Natural killer cell treated with Interleukin-12 subunit alpha and Interleukin-12 subunit beta and Interleukin-15 and Interleukin-18, amount 100 ng/mL, for 72 hours (primary cell): ENCODE data around the gene PLA2G4E. TPM values are rescaled to one million over a fixed set of nuclear protein-coding genes. Genes with fewer than 3 reads are reported as not detected.

Source experiments
- ATAC-seq, 2 donors: fragments of 150-1000 bp; cut with Tn5 transposase in 1 of 2; sonication (Bioruptor Pico), chemical (Tn5 transposase) in 1 of 2; 2 replicates each; pipeline ENCODE4 v1.10.0; 2021
- DNase-seq: peaks from one replicate; pipeline ENCODE4 v3.0.0; 2022; ENCODE audit warnings: low spot score
- H3K27ac Mint-ChIP-seq, 2 donors: 1 replicate in 1 of 2; 2 replicates in 1 of 2; pipeline ENCODE4 v1.8.0; 2022; ENCODE audit warnings: mixed read lengths in 2 of 2, mild to moderate bottlenecking in 1 of 2, moderate library complexity in 1 of 2
- H3K27me3 Mint-ChIP-seq, 2 donors: 1 replicate in 1 of 2; 2 replicates in 1 of 2; pipeline ENCODE4 v1.8.0; 2022; ENCODE audit warnings: mixed read lengths in 2 of 2
- H3K36me3 Mint-ChIP-seq: one replicate; pipeline ENCODE4 v1.8.0; 2022; ENCODE audit warnings: mixed read lengths
- H3K4me1 Mint-ChIP-seq, 2 donors: 1 replicate in 1 of 2; 2 replicates in 1 of 2; pipeline ENCODE4 v1.8.0; 2022; ENCODE audit warnings: low read depth in 2 of 2, mixed read lengths in 2 of 2, mild to moderate bottlenecking in 1 of 2
- H3K4me3 Mint-ChIP-seq: one replicate; pipeline ENCODE4 v1.8.0; 2022; ENCODE audit warnings: mixed read lengths
- H3K9me3 Mint-ChIP-seq: 2 replicates; pipeline ENCODE4 v1.8.0; 2022; ENCODE audit warnings: mixed read lengths
- total RNA-seq, 2 donors: library from RNA; stranded (reverse); gene quantifications; one replicate each; pipeline ENCODE4 v1.2.3, GENCODE V29; 2022

The PLA2G4E gene
- total RNA-seq, 2 donors from 2014 or later, result not detected

DNA sequence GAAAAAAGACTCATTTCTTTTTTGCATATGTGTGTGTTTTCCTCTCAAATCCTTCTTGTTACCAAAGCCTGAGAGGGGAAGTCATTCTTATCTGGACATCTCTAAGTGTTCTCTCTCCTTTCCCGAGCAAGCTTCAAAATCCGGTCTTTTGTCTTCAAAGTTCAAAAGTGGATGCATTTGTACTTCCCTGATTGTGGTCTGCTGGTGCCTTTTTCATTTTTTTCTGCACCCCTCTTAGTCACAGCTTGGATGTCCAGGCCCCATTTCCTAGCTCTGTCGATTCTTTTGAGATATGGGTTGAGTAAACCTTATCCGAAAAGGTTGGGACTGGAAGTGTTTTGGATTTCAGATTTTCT lies 83.3 kb downstream of the PLA2G4E start:
- DNase-seq (no peak), ATAC-seq (no peak)
- no peaks in the 10 kb centered on the region for H3K27me3 Mint-ChIP-seq
- peaks cover 48 to 49% of the 10 kb centered on the region in 2 donors for H3K4me1 Mint-ChIP-seq
- H3K9me3 Mint-ChIP-seq, result no peaks in the 10 kb centered on the region
- H3K4me3 Mint-ChIP-seq, result peak overlapping the region; percentile 83
- H3K36me3 Mint-ChIP-seq, result peaks cover 10% of the 10 kb centered on the region
- peak overlapping the region; percentile 97 to 99 for H3K27ac Mint-ChIP-seq

DNA sequence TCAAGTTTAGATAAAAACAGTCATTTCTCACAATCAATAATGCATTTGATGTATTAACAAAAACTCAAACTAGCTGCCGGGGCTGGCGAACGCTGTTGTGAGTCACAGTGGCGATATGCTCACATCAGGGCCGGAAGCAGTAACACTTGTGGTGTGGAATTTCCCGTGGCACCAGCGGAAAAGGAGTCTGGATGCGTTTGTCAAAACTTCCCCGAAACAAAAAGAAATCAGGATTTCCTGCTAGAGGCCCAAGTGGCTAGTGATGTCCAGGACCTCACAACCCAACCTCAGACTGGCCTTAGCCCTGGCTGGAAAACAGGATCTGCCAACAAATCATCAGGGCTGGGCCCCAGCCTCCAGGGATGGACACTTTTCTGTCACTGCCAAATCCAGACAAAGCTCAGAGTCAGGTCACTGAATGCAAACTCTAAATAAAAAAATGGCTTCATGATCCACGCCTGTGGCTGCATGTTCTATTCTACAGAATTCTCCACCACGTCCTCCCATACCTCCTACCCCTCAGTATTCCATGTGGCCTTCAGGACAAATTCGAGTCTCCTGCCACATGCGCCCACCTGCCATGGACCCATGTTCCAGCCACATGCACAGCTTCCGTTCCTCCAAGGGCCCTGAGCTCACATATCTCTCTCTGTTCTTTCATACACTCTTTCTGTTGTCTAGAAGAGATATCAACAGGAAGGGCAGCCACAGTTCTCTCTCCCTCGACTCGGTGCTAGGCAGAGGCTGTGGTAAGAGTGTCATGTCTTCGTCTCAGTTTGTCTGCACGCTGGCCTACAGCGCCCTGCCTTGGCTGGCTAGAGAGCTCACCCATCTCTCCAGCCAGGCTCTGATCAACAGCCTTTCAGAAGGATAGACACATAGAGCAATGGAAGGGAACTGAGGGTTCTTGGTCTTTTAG lies 83.9 kb downstream of the PLA2G4E start:
- peak overlapping the region; percentile 97 to 99 for H3K27ac Mint-ChIP-seq
- H3K4me3 Mint-ChIP-seq, result peak overlapping the region; percentile 83
- H3K9me3 Mint-ChIP-seq, result no peaks in the 10 kb centered on the region
- H3K27me3 Mint-ChIP-seq, result no peaks in the 10 kb centered on the region
- DNase-seq (peak; percentile 77), ATAC-seq (peak; percentile 79 to 81)
- peaks cover 48 to 49% of the 10 kb centered on the region in 2 donors for H3K4me1 Mint-ChIP-seq
- peaks cover 10% of the 10 kb centered on the region for H3K36me3 Mint-ChIP-seq

DNA sequence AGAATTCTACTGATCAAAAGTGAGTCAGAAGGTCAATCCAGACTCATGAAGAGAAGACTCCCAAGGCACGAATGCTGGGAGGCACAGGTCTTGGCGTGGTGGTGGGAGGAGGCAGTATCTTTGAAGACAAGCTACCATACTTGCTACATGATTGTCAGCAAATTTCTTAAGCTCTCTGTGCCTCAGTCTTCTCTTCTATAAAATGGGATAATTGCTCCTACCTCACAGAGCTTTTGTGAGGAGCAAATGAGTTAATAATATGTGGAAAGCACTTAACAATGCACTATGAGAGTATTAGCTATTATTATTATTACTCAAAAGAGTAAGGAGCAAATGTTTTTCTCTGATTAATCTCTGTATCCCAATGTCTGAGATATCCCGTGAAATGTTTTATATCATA lies 84.7 kb downstream of the PLA2G4E start:
- peaks cover 48% of the 10 kb centered on the region in 2 donors for H3K4me1 Mint-ChIP-seq
- peaks cover 9% of the 10 kb centered on the region for H3K36me3 Mint-ChIP-seq
- DNase-seq (no peak), ATAC-seq (no peak)
- peak overlapping the region; percentile 83 for H3K4me3 Mint-ChIP-seq
- no peaks in the 10 kb centered on the region for H3K9me3 Mint-ChIP-seq
- H3K27ac Mint-ChIP-seq, result peak overlapping the region; percentile 97 to 99
- no peaks in the 10 kb centered on the region for H3K27me3 Mint-ChIP-seq

DNA sequence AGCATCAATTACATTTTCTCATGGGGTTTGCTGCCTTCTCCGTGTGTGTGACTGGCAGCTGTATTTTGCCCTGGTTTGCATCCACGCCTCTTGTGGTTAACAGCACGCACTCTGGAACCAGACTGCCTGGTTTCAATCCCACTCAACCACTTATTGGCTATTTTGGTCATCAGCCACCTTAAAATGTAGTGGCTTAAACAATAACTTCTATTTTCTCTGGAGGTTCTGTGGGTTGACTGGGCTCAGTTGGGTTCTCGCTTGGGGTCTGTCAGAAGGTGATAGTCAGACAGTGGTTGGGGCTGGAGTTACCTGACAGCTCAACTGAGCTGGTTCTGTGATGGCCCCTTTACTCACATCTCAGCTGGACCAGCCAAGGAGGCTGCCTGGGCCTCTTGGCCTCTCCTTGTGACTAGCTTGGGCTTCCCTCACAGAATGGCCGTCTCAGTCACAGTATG lies 85.2 kb downstream of the PLA2G4E start:
- ATAC-seq (peak; percentile 32 to 71), DNase-seq (peak; percentile 65)
- Mint-ChIP-seq H3K4me3 (peak overlapping the region; percentile 83), H3K36me3 (peaks cover 4% of the 10 kb centered on the region), H3K27me3 (no peaks in the 10 kb centered on the region), H3K9me3 (no peaks in the 10 kb centered on the region), H3K4me1 (peaks cover 43 to 44% of the 10 kb centered on the region in 2 donors), H3K27ac (peak overlapping the region; percentile 97 to 99)

DNA sequence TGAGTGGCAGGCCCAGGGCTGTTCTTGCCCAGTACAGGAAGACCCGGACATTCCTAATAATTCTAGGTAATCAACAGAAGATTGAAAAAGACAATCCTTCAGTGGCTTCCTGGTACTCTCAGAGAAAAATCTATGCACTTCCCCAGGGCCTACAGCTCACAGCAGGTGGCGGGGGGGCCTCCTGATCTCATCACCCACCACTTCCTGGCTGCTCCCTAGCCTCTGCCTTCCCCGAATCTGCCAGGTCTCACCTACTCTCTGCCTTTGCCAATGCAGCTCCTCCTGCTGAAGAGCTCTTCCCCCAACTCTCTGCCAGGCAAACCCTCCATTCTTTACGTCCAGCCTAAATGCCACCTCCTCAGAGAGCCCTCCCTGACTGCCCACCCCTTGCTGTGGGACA lies 86.0 kb downstream of the PLA2G4E start:
- Mint-ChIP-seq H3K27me3 (no peaks in the 10 kb centered on the region), H3K9me3 (no peaks in the 10 kb centered on the region), H3K27ac (peak overlapping the region; percentile 97 to 99), H3K4me3 (peak overlapping the region; percentile 83), H3K4me1 (peaks cover 38 to 39% of the 10 kb centered on the region in 2 donors), H3K36me3 (no peaks in the 10 kb centered on the region)
- ATAC-seq, result peak; percentile 77 to 78
- peak; percentile 81 for DNase-seq

DNA sequence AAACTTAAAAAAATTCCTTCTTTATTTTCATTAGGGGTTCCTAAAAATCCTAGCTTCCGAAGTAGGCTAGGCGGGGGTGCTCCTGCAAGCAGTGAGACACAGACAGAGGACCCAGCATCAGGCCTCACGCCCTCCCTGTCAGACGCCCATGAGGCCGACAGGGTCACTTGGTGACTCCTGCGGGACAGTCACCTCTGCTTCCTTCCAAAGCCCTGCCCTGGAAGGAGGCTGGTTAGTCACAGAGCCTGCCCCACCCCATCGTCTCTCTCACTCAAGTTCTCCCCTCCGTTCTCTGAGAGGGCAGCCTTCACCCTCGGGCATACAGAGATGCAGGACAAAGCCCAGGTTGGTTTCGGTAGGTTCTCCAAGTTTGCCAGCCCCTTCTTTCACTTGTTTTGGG lies 87.1 kb downstream of the PLA2G4E start:
- peak overlapping the region; percentile 97 to 99 for H3K27ac Mint-ChIP-seq
- no peak for ATAC-seq
- no peaks in the 10 kb centered on the region for H3K36me3 Mint-ChIP-seq
- H3K9me3 Mint-ChIP-seq, result no peaks in the 10 kb centered on the region
- H3K4me3 Mint-ChIP-seq, result no peak overlapping the region
- H3K4me1 Mint-ChIP-seq, result peaks cover 38 to 41% of the 10 kb centered on the region in 2 donors
- H3K27me3 Mint-ChIP-seq, result no peaks in the 10 kb centered on the region
- no peak for DNase-seq

DNA sequence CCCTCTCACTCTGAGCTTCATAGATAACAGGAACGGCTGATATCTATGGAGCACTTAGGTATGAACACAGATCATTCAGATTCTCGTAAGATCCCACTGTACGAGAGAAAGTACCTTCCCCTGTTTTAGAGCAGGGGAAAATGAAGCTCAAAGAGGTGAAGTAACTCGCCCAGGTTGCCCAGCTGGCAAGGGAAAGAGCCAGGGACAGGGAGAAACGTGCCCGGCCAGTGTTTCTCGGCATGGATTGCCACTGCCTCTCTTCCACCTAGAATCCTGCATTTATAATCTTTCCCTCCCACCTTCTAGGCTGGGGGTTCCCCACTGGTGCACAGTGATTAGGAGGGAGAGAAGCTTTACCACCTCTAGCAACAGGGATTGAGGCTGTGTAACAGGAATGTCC lies 87.5 kb downstream of the PLA2G4E start:
- Mint-ChIP-seq H3K27me3 (no peaks in the 10 kb centered on the region), H3K4me3 (no peak overlapping the region), H3K4me1 (peaks cover 38 to 41% of the 10 kb centered on the region in 2 donors), H3K27ac (peak overlapping the region; percentile 97 to 99), H3K36me3 (no peaks in the 10 kb centered on the region), H3K9me3 (no peaks in the 10 kb centered on the region)
- no peak for DNase-seq
- no peak for ATAC-seq

DNA sequence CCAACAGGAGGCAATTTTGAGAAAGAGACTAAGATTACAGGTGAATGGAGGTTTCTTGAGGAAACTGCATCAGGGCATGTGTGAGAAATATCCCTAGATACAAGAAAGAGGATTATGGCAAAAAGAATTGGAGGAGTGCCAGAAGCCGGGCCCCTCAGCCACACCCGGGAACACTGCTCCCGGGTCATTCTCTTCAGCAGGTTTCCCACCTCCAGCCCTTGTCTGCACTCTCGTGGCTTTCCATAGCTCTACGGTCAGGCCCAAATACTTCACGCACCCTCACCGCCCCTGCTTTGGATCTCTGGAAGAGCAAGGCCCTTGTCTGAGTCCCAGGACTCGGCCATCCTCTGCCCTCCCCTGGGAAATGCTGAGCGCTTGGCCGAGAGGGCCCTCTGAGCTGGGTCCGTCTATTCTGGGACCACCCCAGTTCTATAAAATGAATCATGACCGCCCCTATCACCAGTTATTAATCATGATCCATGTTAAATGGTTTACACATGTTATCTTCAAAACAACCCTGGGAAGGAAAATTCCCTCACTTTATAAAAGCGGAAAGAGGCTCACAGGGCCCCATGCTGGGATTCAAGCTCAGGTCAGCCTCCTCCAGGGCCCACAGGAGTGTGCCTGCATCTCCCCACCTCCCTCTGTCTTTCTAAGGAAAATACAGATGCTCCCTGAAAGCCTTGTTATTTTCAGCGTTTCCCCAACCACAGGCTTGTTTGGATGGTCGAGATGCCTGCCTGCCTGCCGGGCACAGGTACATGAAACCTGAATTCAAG lies 88.1 kb downstream of the PLA2G4E start:
- no peaks in the 10 kb centered on the region for H3K36me3 Mint-ChIP-seq
- peak overlapping the region; percentile 97 to 99 for H3K27ac Mint-ChIP-seq
- no peak for DNase-seq
- peaks cover 36 to 37% of the 10 kb centered on the region in 2 donors for H3K4me1 Mint-ChIP-seq
- no peak overlapping the region for H3K4me3 Mint-ChIP-seq
- H3K9me3 Mint-ChIP-seq, result no peaks in the 10 kb centered on the region
- no peaks in the 10 kb centered on the region for H3K27me3 Mint-ChIP-seq
- no peak for ATAC-seq

DNA sequence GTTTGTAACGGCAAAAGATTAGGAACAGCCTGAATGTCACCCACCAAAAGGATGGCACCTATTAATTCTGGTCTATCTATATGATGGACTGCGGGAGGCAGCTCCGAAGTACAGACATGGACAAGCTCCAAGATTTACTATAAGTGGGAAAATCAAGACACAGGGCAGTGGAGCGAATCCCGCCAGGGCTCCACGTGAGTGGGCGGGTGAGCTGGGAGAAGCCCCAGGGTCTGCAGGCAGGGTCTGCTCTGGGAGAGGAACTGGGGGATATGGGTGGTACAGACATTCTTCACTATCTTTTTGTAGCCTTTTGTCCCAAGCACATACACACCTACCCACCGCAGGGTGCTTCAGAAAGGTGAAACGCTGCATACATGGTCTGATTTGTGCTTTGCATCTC lies 88.7 kb downstream of the PLA2G4E start:
- Mint-ChIP-seq H3K4me1 (peaks cover 31 to 36% of the 10 kb centered on the region in 2 donors), H3K9me3 (no peaks in the 10 kb centered on the region), H3K36me3 (no peaks in the 10 kb centered on the region), H3K4me3 (no peak overlapping the region), H3K27ac (no peak overlapping the region), H3K27me3 (no peaks in the 10 kb centered on the region)
- no peak for ATAC-seq
- no peak for DNase-seq

Other genes with a start within 250 kb of the PLA2G4E start
- gene MAPKBP1, start 246.6 kb downstream of the PLA2G4E start, total RNA-seq, result 10 to 100 TPM; 30.6 to 53.2 TPM
- 10 to 100 TPM in 1 of 2 donors, 1 to 10 TPM in 1; 6.7 to 12.1 TPM for gene JMJD7, start 192.9 kb downstream of the PLA2G4E start, total RNA-seq
- gene PLA2G4B, start 182.2 kb downstream of the PLA2G4E start, total RNA-seq, result 10 to 100 TPM in 1 of 2 donors, 1 to 10 TPM in 1; 4.7 to 13.4 TPM
- gene SPTBN5, start 127.0 kb downstream of the PLA2G4E start, total RNA-seq, result 1 to 10 TPM; 1.1 to 2.4 TPM
- 10 to 100 TPM; 19.9 to 24.5 TPM for gene EHD4, start 48.5 kb downstream of the PLA2G4E start, total RNA-seq
- not detected for gene PLA2G4D, start 73.5 kb upstream of the PLA2G4E start, total RNA-seq
- gene PLA2G4F, start 135.6 kb upstream of the PLA2G4E start, total RNA-seq, result not detected
- gene VPS39, start 187.3 kb upstream of the PLA2G4E start, total RNA-seq, result 10 to 100 TPM; 66.2 to 84.6 TPM